Middle frontal gyrus (tissue), 1 donor: ENCODE data around the gene DBX1.
"Not testable (repeated sequence)": the region's sequence is repeated elsewhere in the genome, so short reads cannot be mapped to it uniquely, and the experiment has no call there.

Source experiments
- DNase-seq: peaks from one replicate; pipeline ENCODE4 v3.0.0-alpha.2; 2015; ENCODE audit warnings: low spot score; ENCODE audit errors: extremely low spot score

DBX1 gene

DNA sequence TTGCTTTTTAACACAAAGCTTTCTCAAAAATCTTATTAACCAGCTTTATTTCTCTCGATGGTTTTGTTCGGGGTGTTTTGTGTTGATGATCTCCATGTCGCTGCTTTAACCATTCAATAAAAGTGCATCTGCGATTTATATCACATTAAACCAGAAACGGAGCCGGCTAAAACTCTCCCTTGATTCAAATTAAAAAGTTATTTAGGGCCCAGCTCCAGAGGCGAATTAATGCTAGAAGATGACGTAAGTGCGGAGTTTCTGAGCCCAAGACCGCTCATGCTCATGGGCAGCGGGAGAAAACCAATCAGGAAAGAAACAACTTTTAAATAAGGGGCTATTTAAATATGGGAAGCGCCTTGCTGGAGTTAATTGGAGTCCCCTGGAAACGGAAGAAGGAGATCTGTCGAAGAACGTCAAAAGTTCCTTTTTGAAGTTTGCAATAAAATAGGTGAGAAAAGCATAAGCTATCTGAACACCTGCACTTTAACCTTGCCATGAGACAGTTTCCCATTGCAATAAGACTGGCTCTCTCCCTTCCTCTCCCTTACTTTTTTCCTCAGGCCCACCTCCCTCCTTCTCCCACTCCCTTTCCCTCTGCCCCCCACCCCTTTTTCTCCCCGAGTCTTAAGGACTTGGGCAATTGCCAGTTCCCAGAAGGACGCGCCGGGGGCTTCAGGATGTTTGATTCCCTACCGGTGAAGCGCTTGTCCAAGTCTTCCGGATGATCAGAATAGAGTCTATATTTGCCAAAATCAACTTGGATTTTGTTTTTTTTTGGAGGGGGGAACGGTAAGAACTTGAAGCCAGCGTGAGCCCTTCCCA is 1.9 kb upstream of the DBX1 start:
- DNase-seq, result no peak

DNA sequence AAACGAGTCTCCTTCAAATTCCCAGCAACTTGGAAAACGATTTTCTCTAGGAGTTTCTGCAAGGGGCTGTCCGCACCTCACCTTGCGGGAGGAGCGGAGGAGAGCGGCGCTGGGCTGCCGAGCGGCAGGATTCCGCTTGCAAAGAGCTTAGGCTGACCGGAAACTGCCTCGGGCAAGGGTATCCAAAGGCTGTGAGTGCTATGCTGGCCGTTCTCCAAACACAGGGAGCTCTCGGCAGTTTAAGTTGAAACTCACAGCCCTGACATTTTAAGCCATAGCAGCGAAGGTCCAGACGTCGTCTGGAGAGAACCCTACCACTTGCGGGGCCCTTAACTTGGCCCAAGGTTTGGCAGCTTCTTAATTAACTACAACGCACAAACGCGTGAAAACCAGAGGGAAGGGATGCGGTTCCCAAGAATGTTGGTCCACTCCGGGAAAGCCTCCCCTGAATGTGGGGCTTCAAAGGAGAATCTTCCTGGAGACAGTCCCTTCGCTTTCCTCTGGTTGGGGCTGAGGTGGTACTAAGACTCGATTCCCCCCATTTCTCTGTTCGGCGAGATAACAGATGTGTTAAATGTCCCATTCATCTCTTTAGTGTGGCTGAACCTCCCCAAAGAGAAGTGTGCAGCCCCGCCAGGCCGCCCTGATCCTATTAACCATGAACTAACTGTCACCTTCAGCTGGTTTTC is 1.1 kb upstream of the DBX1 start:
- DNase-seq, result no peak

DNA sequence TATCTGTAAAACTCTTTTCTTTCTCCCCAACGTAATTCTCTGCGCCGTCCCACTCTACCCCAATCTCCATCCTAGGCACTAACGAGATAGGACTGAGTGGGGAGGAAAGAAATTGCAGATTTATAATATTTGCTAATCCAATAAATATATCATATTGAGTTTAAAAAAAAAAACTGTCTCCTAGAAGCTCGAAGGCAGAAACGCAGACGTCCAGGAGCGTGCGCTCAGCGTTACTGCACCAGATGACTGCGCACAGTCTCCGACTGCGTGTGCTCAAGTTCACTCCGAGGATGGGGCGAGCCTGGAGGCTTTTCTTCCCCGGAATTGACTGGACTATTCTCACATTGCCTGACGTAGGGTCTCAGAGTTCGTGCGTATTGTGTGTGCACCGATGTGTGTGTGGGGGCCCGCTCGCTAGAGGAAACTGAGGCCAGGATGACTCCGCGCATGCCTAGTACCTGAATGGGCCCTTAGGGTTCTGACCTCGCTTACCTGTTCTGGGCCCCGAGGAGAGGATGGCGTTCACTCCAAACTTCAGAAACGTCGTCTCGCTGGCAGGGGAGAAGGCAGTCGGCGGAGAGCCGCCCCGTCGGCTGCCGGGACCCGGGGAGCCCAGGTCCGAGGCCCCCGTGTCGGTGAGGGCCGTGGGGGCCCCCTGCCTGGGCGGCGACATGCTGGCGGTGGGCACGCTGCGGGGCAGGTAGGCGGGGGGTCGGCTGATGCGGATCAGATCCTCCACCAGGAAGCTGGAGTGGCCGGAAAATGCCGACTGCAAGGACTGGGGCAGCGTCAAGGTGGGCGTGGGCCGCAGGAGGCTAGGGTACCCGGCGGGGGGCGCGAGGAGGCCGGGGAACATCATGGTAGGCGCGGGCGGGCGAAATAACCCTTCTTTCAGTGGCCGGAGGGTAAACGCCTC is 551 bp downstream of the DBX1 start:
- no peak for DNase-seq

DNA sequence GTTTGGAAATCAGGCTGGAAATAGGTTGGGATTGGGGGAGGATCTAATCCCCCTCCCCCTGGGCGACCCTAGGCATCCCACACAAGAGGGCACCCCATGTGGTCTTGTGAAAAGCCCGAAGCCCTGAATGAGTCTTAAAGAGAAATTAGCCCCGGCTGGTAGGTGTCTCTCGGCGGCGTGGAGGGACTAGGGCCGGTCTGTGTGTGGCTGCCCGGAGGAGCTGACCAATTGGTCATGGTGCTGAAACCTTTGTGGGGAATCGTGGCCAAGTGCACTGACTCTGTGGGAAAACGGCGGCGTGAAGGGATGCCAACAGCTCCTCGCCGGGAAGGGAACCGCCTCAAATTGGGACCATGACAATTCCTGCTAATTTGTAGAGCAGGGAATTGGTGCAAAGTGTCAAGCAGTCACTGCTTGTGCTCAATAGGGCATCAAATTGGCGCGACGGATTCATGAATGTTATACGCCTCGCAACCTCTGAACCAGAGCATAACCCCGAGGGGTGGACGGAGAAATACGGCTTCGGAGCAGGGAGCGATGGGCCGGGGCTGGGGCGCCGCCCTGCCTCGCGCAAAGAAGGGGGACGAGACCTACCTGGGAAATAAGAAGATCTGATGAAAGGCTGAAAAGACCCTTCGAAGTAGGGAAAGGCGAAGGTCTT is 1.5 kb downstream of the DBX1 start:
- no peak for DNase-seq

DNA sequence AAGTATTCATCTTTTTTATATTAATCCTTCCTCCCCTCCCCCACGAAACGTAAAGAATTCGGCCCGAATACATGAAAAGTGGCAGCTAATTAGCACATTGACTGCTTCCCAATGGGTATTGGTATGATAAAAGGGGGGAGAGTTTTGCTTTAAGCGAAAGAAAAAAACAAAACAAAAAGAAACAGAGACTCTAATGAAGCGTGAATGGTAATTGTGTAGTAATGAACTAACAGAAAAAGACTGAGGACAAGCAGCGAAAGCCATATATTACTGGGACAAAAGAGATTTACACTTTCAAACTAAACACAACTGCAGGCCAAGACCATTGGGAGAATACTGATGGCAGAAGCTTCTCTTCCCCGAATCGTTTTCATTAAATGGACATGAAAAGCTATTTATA is 2.5 kb downstream of the DBX1 start:
- no peak for DNase-seq

DNA sequence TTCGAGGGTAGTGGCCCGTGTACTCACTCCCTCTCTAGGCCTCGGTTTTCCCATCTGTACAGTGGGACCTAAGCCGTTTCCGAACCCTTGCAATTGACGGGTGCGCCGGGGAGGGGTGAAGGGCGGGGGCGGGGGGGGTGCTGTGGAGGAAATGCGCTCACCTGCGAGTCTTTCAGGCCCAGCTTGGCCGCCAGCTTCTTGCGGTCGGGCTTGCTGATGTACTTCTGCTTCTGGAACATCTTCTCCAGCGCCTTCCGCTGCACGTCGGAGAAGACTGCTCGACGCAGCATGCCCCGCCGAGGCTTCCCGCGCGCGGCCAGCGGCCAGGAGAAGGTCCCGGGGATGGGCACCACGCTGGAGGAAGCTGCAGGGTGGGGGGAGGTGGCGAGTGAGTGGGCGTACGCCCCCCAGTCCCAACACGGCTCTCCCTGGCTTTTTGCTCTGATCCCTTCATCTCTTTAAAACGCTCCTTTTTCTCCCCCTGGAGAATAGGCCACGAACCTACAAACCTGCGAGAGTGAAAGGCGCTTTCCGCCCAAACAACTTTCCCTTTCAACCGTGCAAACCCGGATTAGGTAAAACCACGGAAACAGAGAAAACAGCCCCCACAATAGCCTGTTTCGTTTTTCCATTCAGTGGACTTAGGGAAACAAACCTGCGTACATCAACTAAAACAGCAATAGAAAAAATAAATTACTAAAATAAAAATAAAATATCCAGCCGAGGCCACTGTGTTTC is 3.2 kb downstream of the DBX1 start:
- no peak for DNase-seq

DNA sequence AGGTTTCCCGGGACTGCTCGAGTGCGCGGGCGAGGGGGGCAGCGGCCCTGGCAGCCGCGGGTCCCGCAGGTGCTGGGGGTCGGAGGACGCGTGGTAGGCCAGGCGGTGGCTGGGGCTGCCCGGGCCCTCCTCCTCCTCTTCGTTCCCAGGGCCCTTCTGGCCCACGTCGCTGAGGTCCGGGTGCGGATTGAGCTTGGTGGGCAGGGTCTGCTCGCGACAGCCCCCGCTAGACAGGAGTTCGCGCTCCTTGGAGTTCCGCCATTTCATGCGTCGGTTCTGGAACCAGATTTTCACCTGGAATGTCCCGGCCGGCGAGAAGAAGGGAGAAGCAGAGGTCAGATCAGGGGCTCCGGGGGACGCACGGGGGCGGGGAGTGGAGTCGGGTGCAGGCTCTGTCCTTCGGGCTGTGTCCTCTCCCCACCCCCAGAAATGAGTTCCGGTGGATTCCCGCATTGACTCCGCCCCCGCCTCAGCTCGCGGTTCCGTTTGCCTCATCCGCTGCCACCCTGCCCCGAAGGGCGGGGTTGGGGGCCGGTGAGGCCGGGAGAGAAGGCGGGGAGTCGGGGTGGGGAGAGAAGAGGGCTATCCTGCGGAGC is 3.9 kb downstream of the DBX1 start:
- no peak for DNase-seq

DNA sequence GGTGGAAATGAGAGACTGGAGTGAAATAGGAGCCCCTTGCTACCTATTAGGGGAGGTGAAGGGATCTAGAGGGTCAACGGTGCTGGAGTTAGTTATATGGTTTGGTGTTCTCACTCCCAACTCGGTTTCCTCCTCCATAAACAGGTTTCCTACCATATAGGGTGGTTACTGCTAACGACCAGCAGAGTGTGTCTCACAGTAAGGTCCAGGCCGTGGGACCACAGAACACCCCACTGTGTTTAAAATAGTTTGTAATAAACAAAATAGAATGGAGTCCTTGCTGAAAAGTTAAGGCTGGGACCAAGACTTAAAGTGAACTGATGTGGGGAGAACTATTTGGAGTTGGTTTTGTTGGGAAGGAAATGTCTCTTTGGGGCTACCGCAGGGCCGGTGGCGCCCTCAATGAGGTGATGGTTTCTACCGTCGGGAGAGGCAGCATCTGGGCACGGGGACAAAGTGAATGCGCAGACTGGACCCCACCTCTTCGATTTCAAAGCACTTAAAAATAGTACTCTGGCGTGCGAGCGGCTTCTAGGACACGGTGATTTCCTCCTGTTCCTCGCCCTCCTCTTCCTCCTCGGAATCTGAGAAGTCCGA is 4.5 kb downstream of the DBX1 start:
- no peak for DNase-seq

DNA sequence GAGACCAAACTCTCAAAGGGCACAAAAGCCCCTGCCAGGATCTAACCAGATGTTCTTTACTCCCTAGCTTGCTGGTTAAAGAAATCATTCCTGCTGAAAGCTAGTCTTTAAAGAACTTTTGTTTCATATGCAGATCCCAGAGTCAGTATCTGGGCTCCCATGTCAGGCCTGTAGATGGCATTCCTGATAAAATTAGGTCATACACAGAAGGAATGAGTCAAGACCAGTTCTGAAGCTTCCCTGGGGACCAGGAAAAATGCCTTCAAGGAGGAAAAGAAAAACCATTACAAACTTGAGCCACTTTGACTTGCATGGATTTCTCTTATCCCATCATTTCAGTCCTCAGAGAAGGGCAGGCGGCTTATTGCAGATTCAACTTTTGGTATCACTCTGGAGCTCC is 5.9 kb downstream of the DBX1 start:
- DNase-seq, result no peak

DNA sequence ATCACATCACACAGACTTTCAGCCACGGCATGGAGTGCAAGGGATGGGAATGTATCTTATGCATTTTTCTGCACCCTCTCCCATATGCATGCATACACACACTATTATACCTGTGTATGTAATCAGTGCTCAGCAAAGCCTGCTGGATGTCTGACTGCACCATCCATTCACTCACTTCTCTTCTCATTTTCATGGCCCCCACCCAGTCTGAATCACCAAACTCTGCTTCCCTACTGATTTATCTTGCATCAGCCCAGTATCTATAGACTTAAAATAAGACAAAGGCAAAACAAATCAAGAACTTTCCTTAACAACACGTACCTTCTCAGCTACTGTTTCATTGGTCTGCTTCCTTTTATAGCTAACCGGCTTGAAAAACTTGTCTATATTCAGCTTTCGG is 21.6 kb downstream of the DBX1 start:
- no peak for DNase-seq

DNA sequence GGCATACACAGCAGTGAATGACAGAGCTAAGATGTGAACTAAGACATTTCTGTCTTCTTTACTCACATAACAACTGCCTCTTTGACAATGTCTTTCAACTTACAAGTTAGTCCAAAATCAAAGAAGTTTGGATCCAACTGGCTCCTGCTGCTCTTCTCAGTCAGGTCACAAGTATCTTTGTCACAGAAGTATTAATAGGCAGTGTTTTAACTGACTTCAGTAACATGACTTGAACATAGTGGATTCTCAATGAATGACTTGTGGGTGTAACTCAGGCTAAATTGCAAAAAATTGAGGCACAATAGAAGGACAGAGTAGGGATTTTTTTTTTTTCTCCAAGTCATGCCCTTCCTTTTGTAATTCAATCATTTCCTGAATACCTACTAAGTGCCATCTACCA is 22.6 kb downstream of the DBX1 start:
- no peak for DNase-seq

DNA sequence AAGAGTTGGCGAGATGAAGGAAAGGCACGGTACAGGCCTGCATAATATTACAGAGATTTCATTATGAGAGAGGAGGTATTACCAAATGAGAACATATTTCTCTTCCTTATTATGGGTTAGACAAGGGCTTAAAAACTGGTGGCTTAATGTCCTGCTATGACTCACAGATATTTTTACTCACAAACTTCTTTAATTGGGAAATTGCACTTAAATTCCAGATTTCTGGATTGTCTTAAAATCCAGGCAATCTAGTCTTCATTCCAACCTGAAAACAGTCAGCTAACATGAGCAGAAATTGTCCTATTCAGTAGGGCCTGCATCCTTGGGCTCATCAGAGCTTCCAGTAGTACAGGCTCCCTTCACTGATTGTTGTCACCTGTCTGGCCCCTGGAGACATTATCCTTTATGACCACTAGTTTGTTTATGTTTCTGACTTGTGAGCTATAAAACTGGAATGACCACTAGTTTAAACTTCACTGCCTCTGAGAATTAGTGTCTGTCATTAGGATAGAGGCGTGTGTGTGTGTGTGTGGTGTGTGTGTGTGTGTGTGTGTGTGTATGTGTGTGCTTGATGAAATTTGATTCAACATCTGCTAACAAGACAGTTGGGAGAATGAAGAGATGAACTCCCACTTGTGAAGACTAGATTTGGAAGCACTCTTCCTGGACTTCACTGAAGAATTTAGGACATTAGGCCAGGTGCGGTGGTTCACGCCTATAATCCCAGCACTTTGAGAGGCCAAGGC is 25.1 kb downstream of the DBX1 start:
- no peak for DNase-seq

DNA sequence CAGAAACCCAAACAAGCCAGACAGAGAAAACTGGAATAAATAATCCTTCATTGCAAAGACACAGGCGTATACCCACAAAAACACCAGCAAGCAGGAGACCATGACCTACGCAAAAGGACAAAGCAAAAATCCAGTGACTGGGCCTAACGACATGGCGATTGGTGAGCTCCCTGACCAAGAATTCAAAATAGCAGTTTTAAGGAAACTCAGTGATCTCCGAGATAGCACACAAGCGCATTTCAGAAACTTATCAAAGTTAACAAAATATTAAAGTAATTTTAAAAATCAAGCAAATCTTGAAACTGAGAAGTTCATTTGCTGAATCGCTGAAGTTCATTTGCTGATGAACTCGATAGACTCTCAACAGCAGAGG is 27.6 kb downstream of the DBX1 start:
- DNase-seq, result no peak

DNA sequence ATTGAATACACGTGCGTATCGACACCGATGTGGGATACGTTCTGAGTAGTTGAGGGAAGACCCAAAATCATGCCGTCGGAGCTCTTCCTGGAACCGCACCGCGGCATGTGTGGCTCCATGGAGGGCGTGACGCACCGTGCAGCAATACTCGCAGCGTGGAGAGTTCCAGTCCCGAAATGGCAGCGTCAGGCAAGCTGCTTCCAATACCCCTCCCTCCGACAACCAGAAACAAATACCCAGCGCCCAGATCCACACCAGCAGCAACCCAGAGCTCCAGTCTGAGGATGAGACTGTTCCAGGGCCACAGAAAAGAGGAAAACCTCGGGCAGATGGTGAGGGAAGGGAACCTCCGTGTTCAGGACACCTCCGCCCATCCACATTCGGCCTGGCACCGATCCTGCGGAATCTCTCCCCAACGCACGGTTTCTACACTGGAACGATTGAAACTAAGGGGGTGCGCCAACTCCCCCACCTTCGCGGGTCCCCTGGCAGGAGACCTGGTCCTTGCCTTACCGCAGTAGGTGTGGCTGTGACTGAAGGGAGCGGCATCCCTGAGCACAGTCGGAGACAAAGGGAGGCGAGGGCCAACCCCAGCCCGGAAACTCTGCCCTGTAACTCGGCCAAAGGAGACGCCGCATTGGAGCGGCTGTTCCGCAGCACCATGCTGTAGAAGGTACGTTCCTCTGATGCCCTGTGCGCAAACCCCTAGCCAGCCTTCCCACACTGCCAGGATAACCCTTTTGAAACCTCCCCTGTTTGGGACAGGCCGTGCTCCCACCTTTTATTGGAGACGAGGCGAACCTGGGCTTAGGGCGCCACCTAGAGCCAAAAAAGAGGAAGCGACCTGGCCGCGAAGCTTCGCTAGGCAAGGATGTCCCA is 28.2 kb downstream of the DBX1 start:
- DNase-seq, result no peak

DNA sequence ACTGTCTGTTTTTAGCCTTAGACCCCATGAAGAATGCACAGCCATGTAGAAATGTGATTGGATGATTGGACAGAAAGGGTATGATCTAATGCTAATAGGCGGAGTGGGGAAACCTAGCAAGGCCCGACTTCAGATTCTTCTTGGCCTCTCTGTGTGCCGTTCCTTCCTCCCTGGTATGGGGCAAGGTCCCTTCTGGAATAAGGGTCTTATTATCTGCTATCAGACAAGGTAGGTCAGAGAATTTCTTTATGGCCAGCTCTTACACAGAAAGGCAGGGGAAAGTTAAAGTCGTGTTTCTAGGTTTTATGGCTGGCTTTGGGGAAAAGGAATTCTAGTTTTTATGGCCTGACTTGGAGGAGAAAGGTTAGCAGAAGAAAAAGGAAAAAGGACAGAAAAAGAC is 30.6 kb downstream of the DBX1 start:
- no peak for DNase-seq

DNA sequence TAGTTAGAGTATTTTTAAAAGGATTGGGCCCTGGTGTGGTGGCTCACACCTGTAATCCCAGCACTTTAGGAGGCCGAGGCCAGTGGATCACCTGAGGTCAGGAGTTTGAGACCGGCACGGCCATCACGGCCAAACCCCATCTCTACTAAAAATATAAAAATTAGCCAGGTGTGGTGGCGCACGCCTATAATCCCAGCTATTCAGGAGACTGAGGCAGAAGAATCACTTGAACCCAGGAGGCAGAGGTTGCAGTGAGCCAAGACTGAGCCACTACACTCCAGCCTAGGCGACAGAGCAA is 31.8 kb downstream of the DBX1 start:
- DNase-seq, result not testable (repeated sequence)

DNA sequence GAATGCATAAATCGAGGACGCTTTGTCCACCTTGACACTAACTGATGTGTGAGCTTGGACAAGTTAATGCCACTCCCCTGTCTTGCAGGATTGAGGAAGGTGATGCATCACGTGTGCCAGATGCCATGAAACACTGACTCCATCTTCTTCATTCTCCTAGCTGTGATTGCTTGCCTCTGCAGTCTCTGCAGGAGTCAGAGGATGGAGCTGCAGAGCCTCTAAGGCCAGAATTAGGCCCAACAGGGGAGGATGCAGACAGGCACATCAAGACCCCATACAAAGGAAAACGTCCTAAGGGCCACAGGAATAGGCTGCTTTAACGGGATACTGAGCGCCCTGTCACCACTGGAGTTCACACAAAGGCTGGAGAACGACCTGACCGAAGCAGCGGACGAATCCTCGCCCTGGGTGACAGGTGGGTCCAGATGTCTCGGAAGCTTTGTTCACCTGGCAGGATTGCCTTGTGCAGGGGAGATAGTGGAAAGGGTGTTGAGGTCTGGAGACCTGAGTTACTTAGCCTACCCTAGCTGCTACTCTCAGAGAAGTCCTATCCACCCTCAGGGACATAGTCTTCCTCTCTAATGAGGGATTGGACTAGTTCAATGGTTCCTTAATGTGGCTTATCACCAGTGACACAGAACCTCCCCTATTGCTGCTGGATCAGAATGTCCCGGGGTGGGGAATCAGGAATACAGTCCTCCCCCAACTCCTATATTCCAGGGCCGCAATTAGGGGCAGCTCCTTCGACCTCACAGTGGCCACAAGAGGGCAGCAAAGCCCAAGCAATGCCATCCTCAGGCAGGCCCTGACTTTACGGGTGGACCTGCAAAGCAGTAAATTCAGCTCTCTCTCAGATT is 32.4 kb downstream of the DBX1 start:
- peak; percentile 45 for DNase-seq

DNA sequence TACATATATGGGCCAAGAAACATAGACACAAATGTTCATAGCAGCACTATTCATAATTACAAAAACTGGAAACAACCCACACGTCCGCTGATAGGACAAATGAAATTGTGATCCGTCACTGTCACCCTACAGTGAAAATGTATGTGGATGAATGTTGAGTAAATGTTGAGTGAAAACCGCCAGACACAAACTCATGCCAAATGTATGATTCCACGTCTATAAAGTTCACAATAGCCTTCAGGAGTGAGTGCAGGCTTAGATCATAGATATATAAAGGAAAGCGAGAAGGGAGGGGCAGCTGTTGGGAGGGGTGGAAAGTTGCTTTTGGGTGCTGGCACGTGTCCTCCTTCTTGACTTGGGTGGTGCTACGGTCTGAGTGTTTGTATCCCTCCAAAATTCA is 33.6 kb downstream of the DBX1 start:
- no peak for DNase-seq
